ENCODE data around the gene OASL.

DNA sequence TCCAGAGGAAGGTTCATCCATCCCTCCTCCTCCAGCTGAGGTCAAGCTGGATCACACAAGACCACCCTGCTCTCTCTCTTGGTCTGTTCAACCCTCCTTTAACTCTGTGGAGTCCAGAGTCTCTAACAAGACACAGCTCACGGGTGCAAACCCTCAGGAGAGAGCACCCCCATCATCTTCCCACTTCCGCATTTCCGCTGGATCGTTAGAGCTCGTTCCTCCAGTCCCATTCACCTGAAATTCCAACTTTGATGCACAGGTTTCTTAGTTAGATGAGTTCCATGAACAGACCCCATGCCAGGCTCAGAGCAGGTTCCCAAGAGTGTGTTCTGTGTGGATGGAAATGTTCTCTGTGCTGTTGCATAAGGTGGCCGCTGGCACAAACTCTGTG is 49.1 kb upstream of the OASL start:
- TF ChIP-seq POLR2A (IDR thresholded peaks at IDR 0.05; ENCODE audit: low read length): no peak
- no peak for TF ChIP-seq GATA1 (IDR thresholded peaks at IDR 0.05; ENCODE audit: low read depth, low read length)
